ENCODE data around the gene EXOC3. TPM values are rescaled to one million over a fixed set of nuclear protein-coding genes. Genes with fewer than 3 reads are reported as not detected.
A peak's percentile ranks its signal among the peaks of the same experiment; 100 is the strongest.

Gene EXOC3
- total RNA-seq, 1 donor from 2014 or later: 43.3 TPM

DNA sequence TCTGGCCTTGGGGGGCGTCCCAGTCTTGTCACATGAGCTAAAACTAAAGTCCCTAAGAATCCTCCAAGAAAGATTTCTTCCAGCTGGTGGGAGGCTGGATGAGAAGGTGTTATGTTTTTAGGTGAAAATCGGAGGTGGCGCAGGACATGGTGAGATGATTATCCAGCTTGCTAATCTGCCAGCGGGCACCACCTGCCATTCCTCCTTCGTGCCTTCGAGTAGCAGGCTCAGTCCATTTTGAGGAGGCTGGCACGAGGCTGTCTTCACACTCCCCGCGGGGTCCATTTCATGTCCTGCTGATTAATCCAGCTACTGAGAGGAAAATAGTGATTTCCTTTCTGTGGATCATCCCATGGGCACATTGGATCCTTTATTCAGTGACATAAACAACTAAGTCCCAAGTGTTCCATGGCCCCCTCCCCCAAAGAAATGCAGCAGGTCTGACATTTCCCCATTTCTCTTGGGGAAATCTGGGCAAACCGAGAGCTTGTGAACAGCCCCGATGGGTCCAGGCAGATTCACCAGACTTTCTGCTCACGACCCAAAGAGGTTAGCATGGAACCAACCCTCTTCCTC lies 38.2 kb upstream of the EXOC3 start:
- peaks cover 8% of the 10 kb centered on the region for H3K36me3 Mint-ChIP-seq (ENCODE audit: low read depth)
- no peak overlapping the region for H3K4me3 Mint-ChIP-seq (ENCODE audit: unreplicated experiment)
- TF ChIP-seq, protein P1, sequence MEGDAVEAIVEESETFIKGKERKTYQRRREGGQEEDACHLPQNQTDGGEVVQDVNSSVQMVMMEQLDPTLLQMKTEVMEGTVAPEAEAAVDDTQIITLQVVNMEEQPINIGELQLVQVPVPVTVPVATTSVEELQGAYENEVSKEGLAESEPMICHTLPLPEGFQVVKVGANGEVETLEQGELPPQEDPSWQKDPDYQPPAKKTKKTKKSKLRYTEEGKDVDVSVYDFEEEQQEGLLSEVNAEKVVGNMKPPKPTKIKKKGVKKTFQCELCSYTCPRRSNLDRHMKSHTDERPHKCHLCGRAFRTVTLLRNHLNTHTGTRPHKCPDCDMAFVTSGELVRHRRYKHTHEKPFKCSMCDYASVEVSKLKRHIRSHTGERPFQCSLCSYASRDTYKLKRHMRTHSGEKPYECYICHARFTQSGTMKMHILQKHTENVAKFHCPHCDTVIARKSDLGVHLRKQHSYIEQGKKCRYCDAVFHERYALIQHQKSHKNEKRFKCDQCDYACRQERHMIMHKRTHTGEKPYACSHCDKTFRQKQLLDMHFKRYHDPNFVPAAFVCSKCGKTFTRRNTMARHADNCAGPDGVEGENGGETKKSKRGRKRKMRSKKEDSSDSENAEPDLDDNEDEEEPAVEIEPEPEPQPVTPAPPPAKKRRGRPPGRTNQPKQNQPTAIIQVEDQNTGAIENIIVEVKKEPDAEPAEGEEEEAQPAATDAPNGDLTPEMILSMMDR (IDR thresholded peaks at IDR 0.05): no peak
- no peaks in the 10 kb centered on the region for H3K27me3 Mint-ChIP-seq (ENCODE audit: low read depth)
- peak; percentile 58 for DNase-seq (ENCODE audit: low spot score)
- peaks cover 13% of the 10 kb centered on the region for H3K4me1 Mint-ChIP-seq (ENCODE audit: low read depth)
- no peak overlapping the region for H3K27ac Mint-ChIP-seq (ENCODE audit: unreplicated experiment)
- no peaks in the 10 kb centered on the region for H3K9me3 Mint-ChIP-seq (ENCODE audit: low read depth)

DNA sequence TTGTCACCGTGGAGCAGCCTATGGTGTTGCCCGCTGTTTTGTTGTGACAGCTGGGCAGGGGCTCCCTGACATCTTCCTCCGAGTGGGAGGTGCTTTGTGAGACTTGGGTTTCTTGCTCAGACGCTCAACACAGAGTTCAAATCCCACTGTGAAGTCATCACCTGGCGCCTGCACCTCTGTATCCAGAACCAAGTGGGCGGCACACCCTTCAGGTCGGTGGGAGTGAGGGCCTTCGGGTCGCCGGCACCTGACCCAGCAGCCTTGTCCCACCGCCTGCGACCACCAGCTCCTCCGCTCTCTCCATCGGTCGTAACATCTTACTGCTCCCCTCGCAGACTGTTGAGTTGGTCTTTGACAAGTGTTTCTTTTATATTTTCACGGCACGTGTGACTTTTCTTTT lies 37.6 kb upstream of the EXOC3 start:
- Mint-ChIP-seq H3K9me3 (ENCODE audit: low read depth) (no peaks in the 10 kb centered on the region), H3K4me3 (ENCODE audit: unreplicated experiment) (no peak overlapping the region), H3K27ac (ENCODE audit: unreplicated experiment) (no peak overlapping the region), H3K4me1 (ENCODE audit: low read depth) (peaks cover 6% of the 10 kb centered on the region), H3K36me3 (ENCODE audit: low read depth) (peaks cover 8% of the 10 kb centered on the region), H3K27me3 (ENCODE audit: low read depth) (no peaks in the 10 kb centered on the region)
- TF ChIP-seq, protein P1 (IDR thresholded peaks at IDR 0.05): no peak
- peak; percentile 58 for DNase-seq (ENCODE audit: low spot score)

DNA sequence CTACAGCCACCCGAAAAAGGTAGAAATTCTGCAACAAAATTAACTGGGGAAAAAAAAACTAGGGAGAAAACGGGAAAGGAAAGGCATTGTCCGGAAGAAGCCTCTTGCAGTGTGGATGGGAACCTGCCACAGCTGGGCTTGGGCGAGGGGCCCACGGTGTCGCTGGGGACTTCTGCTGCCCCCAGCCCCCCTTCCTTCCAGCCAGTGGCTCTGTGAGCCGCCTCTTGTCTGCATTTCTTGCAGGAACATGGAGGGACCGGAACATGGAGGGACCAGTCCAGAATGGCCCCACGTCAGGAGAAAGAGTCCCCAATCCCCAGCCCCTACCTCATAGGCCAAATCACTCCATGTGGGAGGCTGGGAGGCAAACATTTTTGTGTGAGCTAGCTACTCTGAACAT lies 36.9 kb upstream of the EXOC3 start:
- no peaks in the 10 kb centered on the region for H3K9me3 Mint-ChIP-seq (ENCODE audit: low read depth)
- DNase-seq (ENCODE audit: low spot score): peak; percentile 47
- TF ChIP-seq, protein P1 (IDR thresholded peaks at IDR 0.05): no peak
- peaks cover 3% of the 10 kb centered on the region for H3K4me1 Mint-ChIP-seq (ENCODE audit: low read depth)
- no peaks in the 10 kb centered on the region for H3K27me3 Mint-ChIP-seq (ENCODE audit: low read depth)
- peaks cover 8% of the 10 kb centered on the region for H3K36me3 Mint-ChIP-seq (ENCODE audit: low read depth)
- H3K27ac Mint-ChIP-seq (ENCODE audit: unreplicated experiment): no peak overlapping the region
- no peak overlapping the region for H3K4me3 Mint-ChIP-seq (ENCODE audit: unreplicated experiment)

DNA sequence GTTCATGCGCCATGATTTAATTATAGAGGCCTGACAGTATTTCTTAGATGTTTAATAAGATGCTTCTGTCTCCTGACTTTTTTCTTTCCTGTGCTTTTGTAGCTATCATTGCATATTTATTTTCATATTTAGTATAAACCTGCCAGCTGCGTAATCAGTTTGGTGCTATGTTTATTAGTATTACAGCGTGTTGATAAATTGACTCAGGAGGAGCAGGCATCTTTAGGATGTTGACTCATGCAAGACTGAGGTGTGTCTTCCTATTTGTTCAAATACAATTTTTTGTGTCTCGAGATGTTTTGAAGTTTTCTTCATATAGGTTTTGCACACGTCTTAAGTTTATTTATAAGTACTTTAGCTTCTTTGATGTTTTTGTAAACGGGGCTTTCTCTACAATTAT lies 35.9 kb upstream of the EXOC3 start:
- Mint-ChIP-seq H3K4me1 (ENCODE audit: low read depth) (peaks cover 3% of the 10 kb centered on the region), H3K4me3 (ENCODE audit: unreplicated experiment) (no peak overlapping the region), H3K9me3 (ENCODE audit: low read depth) (no peaks in the 10 kb centered on the region), H3K27ac (ENCODE audit: unreplicated experiment) (no peak overlapping the region), H3K36me3 (ENCODE audit: low read depth) (peaks cover 8% of the 10 kb centered on the region), H3K27me3 (ENCODE audit: low read depth) (no peaks in the 10 kb centered on the region)
- no peak for DNase-seq (ENCODE audit: low spot score)
- TF ChIP-seq, protein P1 (IDR thresholded peaks at IDR 0.05): no peak

GRCh38 chr5:407801-408268 lies 35.1 kb upstream of the EXOC3 start:
- Mint-ChIP-seq H3K27me3 (ENCODE audit: low read depth) (no peaks in the 10 kb centered on the region), H3K9me3 (ENCODE audit: low read depth) (no peaks in the 10 kb centered on the region), H3K4me3 (ENCODE audit: unreplicated experiment) (no peak overlapping the region), H3K36me3 (ENCODE audit: low read depth) (peaks cover 8% of the 10 kb centered on the region), H3K27ac (ENCODE audit: unreplicated experiment) (no peak overlapping the region), H3K4me1 (ENCODE audit: low read depth) (peaks cover 3% of the 10 kb centered on the region)
- TF ChIP-seq, protein P1 (IDR thresholded peaks at IDR 0.05): no peak
- peak; percentile 39 for DNase-seq (ENCODE audit: low spot score)
